ENCODE results near the gene SNRNP48.

Gene SNRNP48

GRCh38 chr6:7647504-7647903 lies 57.5 kb downstream of the SNRNP48 start:
- peak in 1 of 5 donors; percentile 36 for DNase-seq

- DNase-seq: no peak
Measured at GRCh38 chr6:7649037-7649810, 59.2 kb downstream of the SNRNP48 start.

GRCh38 chr6:7650878-7651277 lies 60.9 kb downstream of the SNRNP48 start:
- DNase-seq: no peak

GRCh38 chr6:7652957-7653356 lies 63.0 kb downstream of the SNRNP48 start:
- DNase-seq: no peak

GRCh38 chr6:7656355-7656754 lies 66.4 kb downstream of the SNRNP48 start:
- no peak for DNase-seq

- no peak for DNase-seq
Measured at GRCh38 chr6:7658543-7658942, 68.5 kb downstream of the SNRNP48 start.

GRCh38 chr6:7661364-7661763 lies 71.4 kb downstream of the SNRNP48 start:
- DNase-seq: no peak
